Endodermal cell (in vitro differentiated cells): ENCODE data around the gene HBE1. TPM values are rescaled to one million over a fixed set of nuclear protein-coding genes. Genes with fewer than 3 reads are reported as not detected.
A peak's percentile ranks its signal among the peaks of the same experiment; 100 is the strongest.

Experiments
- DNase-seq: peaks from one replicate; pipeline ENCODE4 v3.0.0-alpha.2; 2017
- H3K27ac ChIP-seq: 2 replicates; pipeline ENCODE4 v1.5.1; 2013; ENCODE audit warnings: mild to moderate bottlenecking, low read depth, low read length, moderate library complexity
- H3K27me3 ChIP-seq: 2 replicates; pipeline ENCODE4 v1.6.1; 2013; ENCODE audit warnings: mild to moderate bottlenecking, low read length, moderate library complexity; ENCODE audit not compliant: insufficient read depth, control insufficient read depth, poor library complexity, severe bottlenecking
- H3K36me3 ChIP-seq: 2 replicates; pipeline ENCODE4 v1.7.0; 2013; ENCODE audit warnings: mild to moderate bottlenecking, low read length, moderate library complexity; ENCODE audit not compliant: control insufficient read depth, insufficient read depth
- H3K4me1 ChIP-seq: one replicate; pipeline ENCODE4 v1.7.0; 2013; ENCODE audit warnings: low read length; ENCODE audit not compliant: control insufficient read depth, insufficient read depth
- H3K4me3 ChIP-seq: 2 replicates; pipeline ENCODE4 v1.5.1; 2013; ENCODE audit warnings: mild to moderate bottlenecking, low read length, moderate library complexity
- H3K9ac ChIP-seq: 2 replicates; pipeline ENCODE4 v1.6.1; 2013; ENCODE audit warnings: mild to moderate bottlenecking, low read length, moderate library complexity; ENCODE audit not compliant: poor library complexity, severe bottlenecking; ENCODE audit errors: extremely low read depth
- H3K9me3 ChIP-seq: 2 replicates; pipeline ENCODE4 v1.6.1; 2013; ENCODE audit warnings: mild to moderate bottlenecking, low read length, moderate library complexity; ENCODE audit not compliant: control insufficient read depth
- H3K27ac Mint-ChIP-seq: 2 replicates; pipeline ENCODE4 v1.8.0; 2020; ENCODE audit warnings: mixed read lengths
- H3K27me3 Mint-ChIP-seq: 2 replicates; pipeline ENCODE4 v1.8.0; 2021; ENCODE audit warnings: mild to moderate bottlenecking, mixed read lengths; ENCODE audit not compliant: insufficient read depth
- H3K36me3 Mint-ChIP-seq: 2 replicates; pipeline ENCODE4 v1.8.0; 2020; ENCODE audit warnings: low read depth, mixed read lengths
- H3K4me1 Mint-ChIP-seq: 2 replicates; pipeline ENCODE4 v1.8.0; 2020; ENCODE audit warnings: mixed read lengths
- H3K4me3 Mint-ChIP-seq: 2 replicates; pipeline ENCODE4 v1.8.0; 2020; ENCODE audit warnings: mild to moderate bottlenecking, moderate library complexity, mixed read lengths
- H3K9me3 Mint-ChIP-seq: 2 replicates; pipeline ENCODE4 v1.8.0; 2020; ENCODE audit warnings: mild to moderate bottlenecking, mixed read lengths
- CTCF ChIP-seq: fragments of 200-600 bp; sonication (generic); conservative IDR thresholded peaks from 2 replicates; pipeline ENCODE4 v1.5.0; 2021; ENCODE audit warnings: antibody characterized with exemption, mild to moderate bottlenecking
- WGBS, 2 experiments: methylation state at CpG; one replicate each; pipeline versions ENCODE4 v1.1.5 to v1.1.7; 2013; ENCODE audit warnings: missing lambda C conversion rate in 2 of 2, mixed read lengths in 1 of 2; ENCODE audit not compliant: insufficient coverage in 1 of 2, insufficient read length in 1 of 2; 5-methylcytosine and 5-hydroxymethylcytosine counted together
- total RNA-seq, 2 donors: library from RNA; stranded (reverse); fragmentation: NEBNext Ultra II Directional in 1 of 2; extraction: Animal tissue kit (Norgen Biotek cat#: 25700) in 1 of 2; gene quantifications; 2 replicates in 1 of 2; 3 replicates in 1 of 2; pipeline ENCODE4 v1.2.1, GENCODE V29; 2021

HBE1 gene
- total RNA-seq, 2 donors from 2014 or later = 0.81 to 6.1 TPM

- H3K9me3 Mint-ChIP-seq = no peaks in the 10 kb centered on the region
- Histone ChIP-seq H3K27me3 (no peaks in the 10 kb centered on the region), H3K4me3 (no peak overlapping the region), H3K9ac (no peak overlapping the region), H3K36me3 (no peaks in the 10 kb centered on the region), H3K27ac (no peak overlapping the region), H3K9me3 (no peaks in the 10 kb centered on the region), H3K4me1 (peaks cover 2% of the 10 kb centered on the region)
- WGBS, 2 experiments = 94% methylated on average over 2 of the region's 2 CpGs; no CpG with 5 or more reads in 1 of the 2 experiments
- H3K36me3 Mint-ChIP-seq = no peaks in the 10 kb centered on the region
- no peak for TF ChIP-seq CTCF
- peaks cover 12% of the 10 kb centered on the region for H3K4me1 Mint-ChIP-seq
- no peak for DNase-seq
- H3K4me3 Mint-ChIP-seq = no peak overlapping the region
- no peak overlapping the region for H3K27ac Mint-ChIP-seq
- H3K27me3 Mint-ChIP-seq = no peaks in the 10 kb centered on the region
Measured at GRCh38 chr11:5282628-5283027, 12.9 kb upstream of the HBE1 start.

- no peak for TF ChIP-seq CTCF
- Histone ChIP-seq H3K9me3 (no peaks in the 10 kb centered on the region), H3K4me3 (no peak overlapping the region), H3K27me3 (no peaks in the 10 kb centered on the region), H3K4me1 (peaks cover 2% of the 10 kb centered on the region), H3K9ac (no peak overlapping the region), H3K36me3 (no peaks in the 10 kb centered on the region), H3K27ac (no peak overlapping the region)
- DNase-seq = no peak
- no peaks in the 10 kb centered on the region for H3K27me3 Mint-ChIP-seq
- H3K27ac Mint-ChIP-seq = no peak overlapping the region
- no peak overlapping the region for H3K4me3 Mint-ChIP-seq
- H3K4me1 Mint-ChIP-seq = peaks cover 12% of the 10 kb centered on the region
- no peaks in the 10 kb centered on the region for H3K36me3 Mint-ChIP-seq
- H3K9me3 Mint-ChIP-seq = no peaks in the 10 kb centered on the region
Measured at GRCh38 chr11:5281596-5281995, 11.9 kb upstream of the HBE1 start.

GRCh38 chr11:5280582-5281102 is 10.9 kb upstream of the HBE1 start:
- DNase-seq = peak; percentile 88
- no peaks in the 10 kb centered on the region for H3K36me3 Mint-ChIP-seq
- H3K9ac ChIP-seq = no peak overlapping the region
- H3K4me1 Mint-ChIP-seq = peaks cover 16% of the 10 kb centered on the region
- no peaks in the 10 kb centered on the region for H3K27me3 Mint-ChIP-seq
- no peaks in the 10 kb centered on the region for H3K27me3 ChIP-seq
- no peak overlapping the region for H3K4me3 ChIP-seq
- no peaks in the 10 kb centered on the region for H3K36me3 ChIP-seq
- H3K9me3 Mint-ChIP-seq = no peaks in the 10 kb centered on the region
- no peak for TF ChIP-seq CTCF
- peaks cover 2% of the 10 kb centered on the region for H3K4me1 ChIP-seq
- H3K9me3 ChIP-seq = no peaks in the 10 kb centered on the region
- no peak overlapping the region for H3K4me3 Mint-ChIP-seq
- 76 to 78% methylated on average over 3 of the region's 3 CpGs for WGBS, 2 experiments
- H3K27ac Mint-ChIP-seq = peak overlapping the region; percentile 70
- no peak overlapping the region for H3K27ac ChIP-seq
